GM12878 (cell line): ENCODE data around the gene SEL1L3. TPM values are rescaled to one million over a fixed set of nuclear protein-coding genes. Genes with fewer than 3 reads are reported as not detected.

Experiments used
- ATAC-seq: fragments of 200-7000 bp; cut with Tn5 transposase; 3 replicates; pipeline ENCODE4 v1.9.1; 2020; ENCODE audit warnings: mild to moderate bottlenecking, moderate library complexity
- BruUV-seq: library from RNA; stranded (reverse); fragments of 400-500 nt; replicated peaks from 2 replicates; lab custom pipeline; 2021; lab: Mats Ljungman, UMichigan
- CTCF ChIA-PET: fragments of 300-600 bp; sonication (Branson Sonifier 250); formaldehyde crosslinking; extraction: SDS; loops from one replicate; lab custom pipeline; 2021; ENCODE audit warnings: inconsistent platforms; lab: Yijun Ruan, JAX
- POLR2A ChIA-PET: fragments of 350-600 bp; formaldehyde crosslinking; extraction: SDS; loops from one replicate; lab custom pipeline; 2021; ENCODE audit warnings: inconsistent platforms; lab: Charles Lee
- RAD21 ChIA-PET: fragments of 300-600 bp; sonication (Branson Sonifier 250); formaldehyde crosslinking; loops from one replicate; lab custom pipeline; 2023; ENCODE audit warnings: antibody characterized with exemption; ENCODE audit not compliant: unreplicated experiment; lab: Charles Lee
- SMC1A ChIA-PET: fragments of 300-600 bp; sonication (Branson Sonifier 250); formaldehyde crosslinking; loops from one replicate; lab custom pipeline; 2023; ENCODE audit not compliant: unreplicated experiment, uncharacterized antibody; lab: Charles Lee
- DNase-seq: peaks from one replicate; pipeline ENCODE4 v3.0.0-alpha.2; 2011; ENCODE audit warnings: low read depth, low spot score
- FAIRE-seq: peaks from 3 replicates; lab custom pipeline; 2011; peaks lifted over from hg19 to GRCh38; lab: Jason Lieb, UNC
- H2AFZ ChIP-seq: 2 replicates; pipeline ENCODE4 v1.6.0; 2011; ENCODE audit warnings: low read depth, low read length, control low read depth; ENCODE audit not compliant: control insufficient read depth
- H3K27ac ChIP-seq: 2 replicates; pipeline ENCODE4 v1.5.1; 2011; ENCODE audit warnings: control low read depth; ENCODE audit not compliant: control insufficient read depth, insufficient read depth
- H3K27me3 ChIP-seq, 2 experiments: replicated peaks in 1 of 2; 2 replicates each; pipeline versions ENCODE4 v1.6.0 to v1.6.1; 2011; ENCODE audit warnings: low read length in 1 of 2; ENCODE audit not compliant: control insufficient read depth in 2 of 2, insufficient read depth in 2 of 2
- H3K36me3 ChIP-seq, 2 experiments: 2 replicates each; pipeline ENCODE4 v1.5.1; 2011; ENCODE audit warnings: low read length in 1 of 2; ENCODE audit not compliant: control insufficient read depth in 2 of 2, insufficient read depth in 2 of 2
- H3K4me1 ChIP-seq: 2 replicates; pipeline ENCODE4 v1.6.1; 2011; ENCODE audit warnings: mild to moderate bottlenecking, low read length, moderate library complexity, mixed read lengths; ENCODE audit not compliant: control insufficient read depth, insufficient read depth
- H3K4me2 ChIP-seq: 2 replicates; pipeline ENCODE4 v1.6.0; 2011; ENCODE audit warnings: control low read depth; ENCODE audit not compliant: control insufficient read depth, insufficient read depth
- H3K4me3 ChIP-seq: fragments of 200-600 bp; sonication (generic); 2 replicates; pipeline ENCODE4 v1.5.1; 2016
- H3K79me2 ChIP-seq: 2 replicates; pipeline ENCODE4 v1.6.0; 2011; ENCODE audit warnings: low read length; ENCODE audit not compliant: control insufficient read depth, insufficient read depth
- H3K9ac ChIP-seq: 2 replicates; pipeline ENCODE4 v1.8.0; 2011; ENCODE audit warnings: low read length, control low read depth, mixed read lengths; ENCODE audit not compliant: control insufficient read depth, insufficient read depth
- H3K9me3 ChIP-seq: replicated peaks from 3 replicates; pipeline ENCODE4 v1.5.1; 2011; ENCODE audit warnings: mild to moderate bottlenecking, low read length; ENCODE audit not compliant: control insufficient read depth, insufficient read depth
- H4K20me1 ChIP-seq: 2 replicates; pipeline ENCODE4 v1.6.0; 2011; ENCODE audit not compliant: control insufficient read depth, insufficient read depth
- CBX3 ChIP-seq: fragments of 200-600 bp; sonication (generic); IDR thresholded peaks from 2 replicates; pipeline ENCODE4 v1.6.1; 2016; ENCODE audit warnings: low read depth, borderline replicate concordance
- CHD4 ChIP-seq: fragments of 200-600 bp; sonication (generic); IDR thresholded peaks from 2 replicates; pipeline ENCODE4 v1.6.1; 2016; ENCODE audit warnings: mild to moderate bottlenecking
- E2F4 ChIP-seq: IDR thresholded peaks from 2 replicates; pipeline ENCODE4 v1.6.1; 2012; ENCODE audit warnings: low read depth, low read length, improper control_type of control experiment
- E4F1 ChIP-seq: fragments of 450-650 bp; IDR thresholded peaks from 2 replicates; pipeline ENCODE4 v1.6.1; 2018; ENCODE audit warnings: borderline replicate concordance, mild to moderate bottlenecking; ENCODE audit not compliant: partially characterized antibody
- HSF1 ChIP-seq: fragments of 150-350 bp; IDR thresholded peaks from 2 replicates; pipeline ENCODE4 v1.6.1; 2014; ENCODE audit warnings: mild to moderate bottlenecking, low read depth, low read length
- KAT2A ChIP-seq: conservative IDR thresholded peaks from 2 replicates; pipeline ENCODE4 v1.6.1; 2011; ENCODE audit warnings: low read depth, low read length; ENCODE audit not compliant: control insufficient read depth
- MAX ChIP-seq: IDR thresholded peaks from 2 replicates; pipeline ENCODE4 v1.6.1; 2012; ENCODE audit warnings: low read depth, low read length, improper control_type of control experiment
- NFIC ChIP-seq: IDR thresholded peaks from 2 replicates; pipeline ENCODE4 v1.6.1; 2012; ENCODE audit warnings: low read depth, mild to moderate bottlenecking, inconsistent platforms, low read length, moderate library complexity
- NR2C2 ChIP-seq: IDR thresholded peaks from 2 replicates; pipeline ENCODE4 v1.6.1; 2011; ENCODE audit warnings: borderline replicate concordance, low read depth; ENCODE audit not compliant: control insufficient read depth, insufficient read length
- RAD51 ChIP-seq: fragments of 450-650 bp; IDR thresholded peaks from 2 replicates; pipeline ENCODE4 v1.6.1; 2016; ENCODE audit warnings: moderate library complexity, mild to moderate bottlenecking, inconsistent platforms
- REST ChIP-seq: IDR thresholded peaks from 2 replicates; pipeline ENCODE4 v1.6.1; 2012; ENCODE audit warnings: mild to moderate bottlenecking, low read depth, low read length
- SREBF1 ChIP-seq: IDR thresholded peaks from 2 replicates; pipeline ENCODE4 v1.6.1; 2012; ENCODE audit warnings: mild to moderate bottlenecking, low read length
- USF1 ChIP-seq: IDR thresholded peaks from 2 replicates; pipeline ENCODE4 v1.6.1; 2011; ENCODE audit warnings: borderline replicate concordance, low read depth, mild to moderate bottlenecking, moderate library complexity, mixed read lengths, low read length; ENCODE audit not compliant: insufficient read depth; ENCODE audit errors: extremely low read length
- WGBS: methylation state at CpG from one replicate; pipeline ENCODE4 v1.1.6; 2016; ENCODE audit warnings: low lambda C conversion rate; ENCODE audit not compliant: insufficient replicate concordance, insufficient coverage; ENCODE audit errors: missing lambda C conversion rate; 5-methylcytosine and 5-hydroxymethylcytosine counted together
- in situ Hi-C: fragments of 300-500 bp; cut with MboI; formaldehyde crosslinking; loops from 9 replicates; pipeline ENCODE4 v1.14.3; 2018; ENCODE audit warnings: mixed read lengths
- intact Hi-C: fragments of 100-400 bp; cut with micrococcal nuclease; formaldehyde crosslinking; loops from one replicate; pipeline ENCODE4 v1.14.2; 2022; ENCODE audit not compliant: unreplicated experiment
- polyA plus RNA-seq, 11 experiments: library from polyadenylated mRNA; depleted of rRNA in 4 of 11; unstranded in 6 of 11; stranded (reverse) in 5 of 11; fragments of >200 nt; fragmentation: Nextera tagmentation in 4 of 11; fragmentation: Illumina TruSeq in 1 of 11; extraction: Ambion mirVana in 4 of 11; extraction: Trizol in 1 of 11; gene quantifications; 1 replicate in 1 of 11; 2 replicates in 10 of 11; pipeline versions ENCODE4 v1.2.1 to v1.2.3, GENCODE V29; 2011 to 2016; ENCODE audit warnings: inconsistent platforms in 2 of 11, missing spikeins in 2 of 11, low read depth in 1 of 11
- total RNA-seq, 4 experiments: library from RNA; depleted of rRNA in 3 of 4; stranded (reverse); fragments of >200 nt in 3 of 4; fragmentation: Illumina TruSeq in 1 of 4; extraction: Trizol in 1 of 4; gene quantifications; 2 replicates each; pipeline versions ENCODE4 v1.2.1 to v1.2.3, GENCODE V29; 2013 to 2021

Gene SEL1L3
- total and polyA plus RNA-seq, 10 of the 15 experiments (the other 5 are each of a cell fraction or from before 2014, with no cell fraction given) = 20.4 to 82.2 (median 47.3) TPM

GRCh38 chr4:25783126-25783525, 79.7 kb downstream of the SEL1L3 start:
- SMC1A ChIA-PET = interaction anchor here (1.0 to 1.1 kb wide), 2 partner anchors 10 to 49 kb away, joined by 3 read pairs; no protein-coding TSS in a partner anchor
- RAD21 ChIA-PET = no interaction called here
- no peak overlapping the region for H3K4me2 ChIP-seq
- no peak overlapping the region for H3K9ac ChIP-seq
- BruUV-seq = no TSS peak
- no peak for ATAC-seq
- no peaks in the 10 kb centered on the region for H4K20me1 ChIP-seq
- no peaks in the 10 kb centered on the region for H3K4me1 ChIP-seq
- POLR2A ChIA-PET = no interaction called here
- H3K79me2 ChIP-seq = no peaks in the 10 kb centered on the region
- intact Hi-C loops (no loop called here), in situ Hi-C loops (no loop called here)
- no peak overlapping the region for H3K27ac ChIP-seq
- no peaks in the 10 kb centered on the region for H3K9me3 ChIP-seq
- no peak overlapping the region for H3K4me3 ChIP-seq
- H3K36me3 ChIP-seq = peaks cover 0 to 9% of the 10 kb centered on the region in 2 experiments; a peak in 1 of 4 replicates
- no peak for DNase-seq
- H3K27me3 ChIP-seq = no peaks in the 10 kb centered on the region
- CTCF ChIA-PET = interaction anchor here (1.3 to 1.9 kb wide), 3 partner anchors 9 to 15 kb away, joined by 4 to 5 read pairs (median 4); no protein-coding TSS in a partner anchor
- no peak overlapping the region for H2AFZ ChIP-seq
- WGBS = 75% methylated on average over 1 of the region's 1 CpG
- no peak for FAIRE-seq
- TF ChIP-seq E4F1 = no peak
- no peak for TF ChIP-seq HSF1
- TF ChIP-seq NFIC = no peak
- no peak for TF ChIP-seq NR2C2
- TF ChIP-seq KAT2A = no peak
- no peak for TF ChIP-seq CHD4
- TF ChIP-seq MAX = no peak
- no peak for TF ChIP-seq RAD51
- no peak for TF ChIP-seq REST
- TF ChIP-seq SREBF1 = no peak
- no peak for TF ChIP-seq CBX3
- no peak for TF ChIP-seq E2F4
- TF ChIP-seq USF1 = no peak
